HEK293T (cell line): ENCODE results near the gene PYGO1.

ENCODE experiments used
- ELF4 ChIP-seq: fragments of 450-650 bp; IDR thresholded peaks from 2 replicates; pipeline ENCODE4 v1.6.1; 2017; ENCODE audit warnings: antibody characterized with exemption
- FOXA1 ChIP-seq: fragments of 450-650 bp; IDR thresholded peaks from 2 replicates; pipeline ENCODE4 v1.6.1; 2016; ENCODE audit warnings: mild to moderate bottlenecking

- TF ChIP-seq ELF4 (no peak), FOXA1 (no peak)
Observed at GRCh38 chr15:55588070-55588814, at the start of gene PYGO1.
